A549 treated with DMSO at 1 μM for 4 hours (cell line): ENCODE data around the gene FBLL1. TPM values are rescaled to one million over a fixed set of nuclear protein-coding genes. Genes with fewer than 3 reads are reported as not detected.

ENCODE experiments used
- total RNA-seq: library from RNA; stranded (reverse); fragments of 200-300 nt; extraction: Qiagen RNA extraction; gene quantifications from 5 replicates; pipeline ENCODE4 v1.2.3, GENCODE V29; 2022; ENCODE audit warnings: low read depth

FBLL1 gene
- total RNA-seq = 0.10 to 0.25 TPM (median 0.15 TPM) in 3 of 5 replicates, not detected in the others

DNA sequence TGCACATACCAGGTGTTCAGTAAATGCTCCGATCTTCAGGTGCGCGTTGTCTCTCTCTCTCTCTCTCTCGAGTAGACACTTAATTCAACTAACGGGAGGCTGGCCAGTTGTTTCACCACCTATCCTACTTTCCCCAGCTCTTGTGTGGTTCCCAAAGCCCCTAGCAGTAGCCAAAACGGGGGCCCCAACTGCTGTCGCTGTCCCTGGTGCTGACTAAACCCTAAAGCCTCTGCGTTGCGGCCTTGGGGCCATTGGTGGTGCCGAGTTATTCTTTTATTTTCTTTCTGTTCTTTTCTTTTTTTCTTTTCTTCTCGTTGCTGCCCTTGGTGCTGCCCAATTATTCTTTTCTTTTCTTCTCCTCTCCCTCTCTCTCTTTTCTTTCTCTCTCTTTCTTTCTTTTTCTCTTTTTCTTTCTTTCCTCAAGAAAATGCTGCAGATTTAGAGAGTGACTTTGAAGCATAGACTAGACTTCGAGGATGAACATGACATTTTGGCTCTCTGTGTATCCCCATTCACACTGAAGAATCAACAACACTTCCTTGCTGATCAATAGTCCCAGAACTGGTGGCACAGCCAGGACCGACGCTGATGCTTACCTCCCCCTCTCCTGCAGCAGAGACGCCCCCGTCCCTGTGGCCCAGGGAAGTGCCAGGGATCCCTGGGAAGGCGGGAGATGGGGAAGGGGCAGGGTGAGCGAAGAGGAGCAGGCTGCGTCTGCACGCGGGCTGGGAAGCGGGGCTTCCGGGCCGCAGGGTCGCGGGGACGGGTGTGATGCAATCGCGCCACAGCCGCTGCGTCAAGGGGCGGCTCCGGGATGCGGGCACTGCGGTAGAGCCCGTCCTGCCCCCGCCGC, at the start of gene FBLL1:
Gene FBLL1, plus strand, starts transcription at position 785 of the 853 bp plus-strand sequence. CDS start 200 bp downstream, outside the sequence.

GRCh38 chr5:168486136-168486879, 42.8 kb upstream of the FBLL1 start, which contains the start of gene RARS1:
TSS of gene RARS1 (plus strand) at chr5:168486471. CDS start at chr5:168486499, 28 bp downstream.

GRCh38 chr5:168578538-168579487, 49.7 kb downstream of the FBLL1 start, which contains the start of gene PANK3:
TSS of gene PANK3 (minus strand) at chr5:168579368. CDS start at chr5:168579283, 85 bp downstream.

Other genes with a start within 250 kb of the FBLL1 start
- 77.3 to 112 TPM (median 95.8 TPM) in 5 replicates for gene WWC1, start 237.7 kb upstream of the FBLL1 start, total RNA-seq
- gene RARS1, start 42.8 kb upstream of the FBLL1 start, total RNA-seq = 101 to 109 TPM (median 105 TPM) in 5 replicates
- 13.9 to 28.1 TPM (median 23.9 TPM) in 5 replicates for gene PANK3, start 50.1 kb downstream of the FBLL1 start, total RNA-seq